NCI-H1417 treated with DMSO at 0.1 percent for 48 hours (cell line): ENCODE data around the gene HACD4.

Experiments
- DNase-seq: peaks from one replicate; lab custom pipeline; 2025; lab: John Stamatoyannopoulos, UW

Gene HACD4, protein sequence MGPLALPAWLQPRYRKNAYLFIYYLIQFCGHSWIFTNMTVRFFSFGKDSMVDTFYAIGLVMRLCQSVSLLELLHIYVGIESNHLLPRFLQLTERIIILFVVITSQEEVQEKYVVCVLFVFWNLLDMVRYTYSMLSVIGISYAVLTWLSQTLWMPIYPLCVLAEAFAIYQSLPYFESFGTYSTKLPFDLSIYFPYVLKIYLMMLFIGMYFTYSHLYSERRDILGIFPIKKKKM

DNA sequence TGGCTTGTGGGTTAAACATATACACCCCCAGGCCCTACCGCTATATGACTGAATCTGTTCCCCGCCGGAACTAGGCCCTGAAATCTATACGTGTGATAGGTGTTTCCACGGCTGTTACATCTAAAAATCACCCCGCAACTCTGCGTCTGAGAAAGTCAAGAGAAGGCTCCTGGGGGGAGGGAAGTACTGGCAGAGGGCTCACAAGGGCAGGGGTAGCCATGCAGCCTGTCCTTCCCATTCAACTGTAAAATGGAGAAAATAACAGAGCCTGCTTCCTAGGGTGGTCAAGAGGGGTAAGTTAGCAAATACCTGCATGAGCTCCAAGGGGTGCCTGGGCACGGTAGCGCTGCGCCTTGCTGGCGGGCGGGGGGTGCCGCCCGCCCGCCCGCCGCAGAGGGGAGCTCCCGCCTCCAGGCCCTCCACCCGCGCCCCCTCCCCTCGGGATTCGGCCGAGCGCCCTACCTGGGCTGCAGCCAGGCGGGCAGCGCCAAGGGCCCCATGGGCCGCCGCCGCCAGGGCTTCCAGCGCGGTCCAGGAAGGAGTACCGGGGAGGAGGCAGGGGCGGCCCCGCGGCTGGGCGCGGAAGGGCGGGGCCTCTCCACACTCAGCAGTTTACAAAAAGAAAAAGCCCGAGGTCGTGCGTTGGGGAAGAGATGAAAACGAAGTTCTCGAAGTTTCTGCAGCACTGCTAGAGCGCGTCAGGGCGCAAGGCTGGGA is at the start of gene HACD4:
TSS of gene HACD4 (minus strand) at position 550 of the 717 bp plus-strand sequence. CDS start at position 500, 50 bp downstream.
- no peak for DNase-seq

DNA sequence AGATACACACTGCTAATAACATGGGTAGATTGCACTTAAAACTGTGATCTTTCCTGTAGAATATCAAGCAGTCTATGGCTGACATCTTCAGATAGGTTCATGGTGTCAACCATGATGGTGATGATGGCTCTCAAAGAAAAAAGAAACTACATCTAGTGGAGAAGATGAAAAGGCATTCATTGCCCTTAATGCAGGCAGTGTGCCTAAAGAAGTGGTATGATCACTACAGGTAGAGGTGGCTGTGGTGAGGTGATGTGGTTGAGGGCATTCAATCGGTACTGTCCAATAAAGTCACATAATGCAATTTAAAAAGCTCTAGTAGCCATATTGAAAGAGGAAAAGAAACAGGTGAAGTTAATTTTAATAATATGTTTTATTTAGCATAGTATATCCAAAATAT is 49.4 kb upstream of the HACD4 start:
- DNase-seq, result no peak

DNA sequence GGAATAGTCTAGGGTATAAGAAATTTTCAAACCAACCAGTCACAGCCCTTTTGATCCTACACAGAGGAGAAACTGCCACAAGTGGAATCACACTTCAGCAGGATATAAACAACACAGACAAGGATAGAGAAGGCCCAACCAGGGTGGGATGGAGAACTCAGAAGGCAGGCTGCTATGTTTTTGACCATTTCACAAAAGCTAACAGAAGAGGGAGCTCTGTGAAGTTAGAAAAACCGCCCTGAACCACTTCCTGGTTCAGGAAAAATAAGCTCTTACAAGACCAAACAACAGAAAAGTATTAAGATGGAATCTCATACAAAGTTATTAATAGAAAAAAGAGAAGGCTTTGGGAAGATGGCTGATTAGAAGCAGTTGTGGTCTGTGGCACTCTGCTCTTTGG is 47.3 kb upstream of the HACD4 start:
- no peak for DNase-seq

DNA sequence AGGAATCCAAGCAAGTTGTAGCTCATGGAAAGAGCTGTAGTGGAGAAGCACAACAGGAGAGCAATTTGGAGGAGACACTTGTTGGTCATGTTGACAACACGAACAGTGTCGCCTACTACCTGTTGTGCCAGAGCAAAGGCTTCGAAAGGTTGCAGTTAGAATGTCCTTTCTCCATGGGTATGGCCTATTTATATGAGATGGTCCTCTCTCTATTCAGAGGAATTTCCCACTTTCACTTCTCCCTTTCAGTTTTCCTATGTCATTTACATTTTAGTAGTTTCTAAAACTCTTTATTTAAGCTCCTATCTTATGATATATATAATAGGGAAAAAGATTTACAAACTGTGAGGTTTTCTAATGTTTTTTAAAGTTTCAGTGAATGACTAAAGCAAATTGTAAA is 46.3 kb upstream of the HACD4 start, which contains the start of gene IFNB1:
TSS of gene IFNB1 (minus strand) at position 162 of the 400 bp plus-strand sequence. CDS start at position 89, 73 bp downstream.
- DNase-seq, result no peak

DNA sequence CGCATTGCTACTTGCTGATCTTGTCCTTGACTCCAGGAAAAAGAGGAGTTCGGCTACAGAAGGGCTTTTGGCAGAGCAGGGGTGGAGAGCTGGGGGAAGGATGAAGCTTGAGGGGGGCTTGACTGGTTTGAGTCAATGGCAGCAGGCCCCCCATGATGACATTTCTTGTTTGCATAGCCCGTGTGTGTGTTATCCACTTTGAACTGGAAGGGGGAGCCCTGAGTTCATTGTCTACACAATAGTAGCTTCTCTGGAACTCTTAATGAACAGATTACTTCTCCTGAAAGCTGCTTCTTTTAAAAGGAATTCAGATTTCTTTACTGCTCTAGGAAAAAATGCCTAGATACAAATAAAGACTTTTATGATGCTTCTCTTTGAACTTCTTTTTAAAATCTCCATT is 44.0 kb upstream of the HACD4 start:
- no peak for DNase-seq

DNA sequence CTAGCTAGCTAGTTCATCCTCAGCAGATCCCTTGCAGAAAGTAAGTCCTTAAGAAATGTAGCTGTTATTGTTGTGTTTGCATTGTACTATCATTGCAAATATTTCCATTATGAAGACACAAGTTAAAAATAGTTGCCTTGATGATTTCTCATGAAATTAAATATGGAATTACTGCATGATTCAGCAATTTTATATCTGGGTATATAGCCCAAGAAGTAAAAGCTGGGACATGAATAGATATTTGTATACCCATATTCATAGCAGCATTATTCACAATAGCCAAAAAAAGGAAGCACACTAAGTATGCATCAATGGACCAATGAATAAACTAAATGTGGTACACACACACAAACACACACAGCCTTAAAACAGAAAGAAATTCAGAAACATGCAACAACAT is 39.5 kb upstream of the HACD4 start:
- DNase-seq, result no peak

DNA sequence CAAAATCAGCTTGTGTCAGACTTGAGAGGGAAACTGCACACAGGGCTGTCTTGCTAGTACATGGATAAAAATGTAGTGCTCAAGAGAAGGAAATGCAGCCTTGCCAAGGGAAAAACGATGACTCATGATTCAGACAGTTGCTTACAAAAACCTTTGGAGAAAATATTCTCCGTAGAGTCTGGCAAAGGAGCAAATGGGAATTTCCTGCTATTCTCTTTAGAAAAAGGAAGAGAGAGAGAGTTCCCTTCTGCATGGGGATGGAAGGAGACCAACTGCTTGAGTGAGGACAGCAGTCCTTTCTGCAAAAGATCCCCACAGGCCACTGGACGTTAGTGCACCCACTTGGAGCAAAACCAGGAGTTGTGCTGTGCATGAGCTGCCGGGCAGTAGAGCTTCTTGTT is 38.7 kb upstream of the HACD4 start:
- DNase-seq, result no peak

DNA sequence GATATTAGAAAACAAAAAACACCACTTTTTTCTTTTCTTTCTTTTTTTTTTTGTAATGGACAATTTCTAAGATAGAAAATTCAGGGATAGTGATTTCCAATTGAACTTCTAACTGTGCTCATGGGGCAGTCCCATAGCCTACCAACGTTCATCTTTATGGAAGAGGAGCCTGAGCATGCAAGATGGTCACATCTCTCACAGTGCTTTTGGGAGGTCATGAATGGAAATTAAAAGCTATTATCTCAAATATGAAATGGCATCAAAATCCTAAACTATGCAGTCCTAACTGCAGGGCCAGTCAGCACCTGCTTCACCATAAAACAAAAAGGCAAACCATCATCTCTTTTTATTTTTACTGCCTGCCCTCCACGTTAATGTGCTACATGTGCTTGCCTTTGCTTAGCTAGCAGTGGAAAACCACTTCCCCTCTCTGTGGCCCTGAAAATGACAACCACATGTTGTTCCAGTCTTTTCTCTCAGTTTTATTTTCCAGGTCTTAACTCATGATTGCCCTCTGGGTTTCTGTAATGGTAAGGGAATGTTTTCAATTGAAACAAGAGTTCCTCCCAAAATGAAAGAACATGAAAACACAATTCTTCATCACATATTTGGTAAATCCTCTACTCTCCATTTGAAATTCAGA is 29.6 kb upstream of the HACD4 start:
- DNase-seq, result no peak

DNA sequence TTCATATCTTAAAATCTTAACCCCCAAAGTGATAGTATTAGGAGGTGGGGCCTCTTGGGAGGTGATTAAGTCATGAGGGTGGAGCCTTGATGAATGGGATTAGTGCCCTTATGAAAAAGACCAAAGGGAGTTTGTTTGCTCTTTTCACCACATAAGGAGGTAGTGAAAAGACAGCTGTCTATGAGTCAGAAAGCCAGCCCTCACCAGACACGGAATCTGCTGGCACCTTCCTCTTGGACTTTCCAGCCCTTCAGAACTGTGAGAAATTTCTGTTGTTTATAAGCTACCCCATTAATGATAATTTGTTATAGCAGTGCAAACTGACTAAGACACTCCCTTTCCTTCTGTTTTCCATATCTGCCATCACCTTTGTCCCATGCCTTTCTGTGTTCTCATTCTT is 25.5 kb upstream of the HACD4 start:
- no peak for DNase-seq

DNA sequence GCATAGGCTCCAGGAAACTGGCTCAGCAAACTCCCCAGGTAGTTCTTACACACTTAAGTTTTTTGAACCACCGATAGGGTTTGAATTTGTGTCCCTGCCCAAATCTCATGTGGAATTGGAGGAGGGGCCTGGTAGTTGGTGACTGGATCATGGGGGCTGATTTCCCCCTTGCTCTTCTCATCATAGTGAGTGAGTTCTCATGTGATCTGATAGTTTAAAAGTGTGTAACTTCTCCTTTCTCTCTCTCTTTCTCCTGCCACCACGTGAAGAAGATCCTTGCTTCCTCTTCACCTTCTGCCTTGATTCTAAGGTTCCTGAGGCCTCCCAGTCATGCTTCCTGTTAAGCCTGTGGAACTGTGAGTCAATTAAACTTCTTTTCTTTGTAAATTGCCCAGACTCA is 22.4 kb upstream of the HACD4 start:
- no peak for DNase-seq

DNA sequence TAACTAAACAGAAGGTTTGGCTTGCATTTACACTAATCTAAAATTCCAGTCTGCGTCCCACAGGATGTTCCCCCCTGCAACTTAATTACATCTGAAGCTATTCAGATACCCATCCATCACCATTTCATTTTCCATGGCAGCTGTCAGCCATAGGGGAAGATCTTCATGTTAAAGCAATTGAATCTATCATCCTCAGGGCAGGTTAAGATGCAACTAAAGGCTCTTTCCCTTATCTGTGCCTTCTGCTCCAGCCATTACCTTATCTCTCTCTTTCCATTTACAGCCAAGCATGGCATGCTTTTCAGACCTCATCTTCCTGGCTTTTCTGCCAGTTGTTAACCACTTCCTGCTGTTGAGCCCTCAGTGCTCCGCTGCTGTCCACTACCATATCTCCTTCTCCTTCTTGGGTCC is 15.8 kb upstream of the HACD4 start:
- no peak for DNase-seq

DNA sequence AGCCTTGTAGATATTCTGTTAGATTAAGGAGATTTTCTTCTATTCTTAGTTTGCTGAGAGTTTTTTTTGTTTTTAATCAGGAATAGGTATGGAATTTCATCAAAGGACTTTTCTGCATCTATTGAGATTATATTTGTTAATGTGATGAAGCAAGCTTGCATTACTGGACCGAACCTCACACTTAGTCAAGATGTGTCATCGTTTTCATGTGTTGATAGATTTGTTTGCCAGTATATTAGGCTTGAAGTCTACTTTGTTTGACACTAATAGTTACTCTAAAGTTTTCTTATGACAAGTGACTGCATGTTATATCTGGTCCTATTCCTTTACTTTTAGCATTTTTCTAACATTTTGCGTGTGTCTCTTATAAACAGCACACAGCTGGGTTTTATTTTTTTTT is 12.4 kb upstream of the HACD4 start:
- no peak for DNase-seq

DNA sequence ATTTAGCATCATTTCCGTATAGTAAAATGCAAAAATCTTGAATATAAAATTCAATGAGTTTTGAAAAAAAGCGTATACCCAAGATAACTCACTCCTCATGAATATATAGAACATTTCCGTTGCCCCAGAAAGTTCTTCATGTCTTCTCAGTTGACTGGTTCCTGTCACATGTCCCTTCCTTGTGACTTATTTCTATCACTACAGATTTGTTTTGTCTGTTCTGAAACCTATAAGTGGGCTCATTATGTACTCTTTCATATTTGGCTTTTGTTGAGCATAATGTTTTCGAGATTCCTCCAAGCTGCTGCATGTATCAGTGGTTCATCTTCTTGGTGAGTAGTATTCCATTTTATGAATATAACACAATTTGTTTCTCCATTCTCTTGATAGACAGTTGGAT is 11.0 kb upstream of the HACD4 start:
- DNase-seq, result no peak

DNA sequence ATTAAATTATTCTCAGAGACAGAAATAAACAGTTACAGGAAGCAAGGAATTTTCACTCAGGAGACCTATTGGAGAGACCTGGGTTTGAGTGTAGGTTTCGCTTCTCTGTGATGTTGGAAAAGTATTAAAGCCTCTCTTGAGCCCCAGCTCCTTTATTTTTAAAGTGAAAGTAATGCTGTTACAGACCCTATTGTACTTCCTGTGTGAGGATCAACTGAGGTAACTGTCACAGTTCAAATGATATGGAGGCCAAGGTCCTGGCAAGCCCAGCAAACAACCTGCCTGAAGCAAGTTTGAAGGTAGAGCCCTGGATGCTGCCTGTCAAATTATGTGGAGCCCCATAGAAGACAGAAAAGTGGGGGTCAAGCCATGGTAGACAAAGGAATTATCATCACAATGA is 7.9 kb upstream of the HACD4 start:
- no peak for DNase-seq

DNA sequence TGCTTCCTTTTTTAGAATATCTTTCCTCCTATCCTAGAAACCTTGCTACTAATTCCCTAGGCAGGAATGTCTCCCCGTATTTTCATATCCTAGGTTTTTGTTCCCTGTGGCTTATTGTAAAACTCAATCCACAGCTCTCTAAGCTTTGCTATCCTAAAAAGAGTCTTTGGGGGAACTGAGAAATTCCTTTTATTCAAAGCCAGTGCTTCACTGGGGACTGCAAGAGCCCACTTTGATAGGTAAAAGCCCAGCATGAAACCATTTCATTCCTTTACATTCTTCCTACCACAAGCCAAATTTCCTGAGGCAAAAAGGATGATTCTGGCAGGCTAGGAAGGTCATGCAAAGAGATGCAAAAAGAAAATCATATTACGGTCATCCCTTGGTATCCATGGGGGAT is 5.8 kb upstream of the HACD4 start:
- DNase-seq, result no peak

DNA sequence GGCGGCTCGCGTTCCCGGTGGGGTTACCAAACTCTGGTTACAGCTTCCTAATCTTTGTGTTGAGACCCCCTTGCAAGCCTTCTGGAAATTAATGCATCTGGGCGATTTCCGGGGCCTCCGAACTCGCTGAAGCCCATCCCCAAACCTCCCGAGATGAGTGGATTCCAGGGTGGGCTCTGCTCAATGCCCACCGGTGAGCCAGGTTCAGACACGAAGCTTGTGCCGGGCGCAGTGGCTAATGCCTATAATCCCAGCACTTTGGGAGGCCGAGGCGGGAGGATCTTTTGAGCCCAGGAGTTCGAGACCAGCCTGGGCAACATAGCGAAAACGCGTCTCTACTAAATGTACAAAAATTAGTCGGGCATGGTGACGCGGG is 356 bp upstream of the HACD4 start:
- no peak for DNase-seq

DNA sequence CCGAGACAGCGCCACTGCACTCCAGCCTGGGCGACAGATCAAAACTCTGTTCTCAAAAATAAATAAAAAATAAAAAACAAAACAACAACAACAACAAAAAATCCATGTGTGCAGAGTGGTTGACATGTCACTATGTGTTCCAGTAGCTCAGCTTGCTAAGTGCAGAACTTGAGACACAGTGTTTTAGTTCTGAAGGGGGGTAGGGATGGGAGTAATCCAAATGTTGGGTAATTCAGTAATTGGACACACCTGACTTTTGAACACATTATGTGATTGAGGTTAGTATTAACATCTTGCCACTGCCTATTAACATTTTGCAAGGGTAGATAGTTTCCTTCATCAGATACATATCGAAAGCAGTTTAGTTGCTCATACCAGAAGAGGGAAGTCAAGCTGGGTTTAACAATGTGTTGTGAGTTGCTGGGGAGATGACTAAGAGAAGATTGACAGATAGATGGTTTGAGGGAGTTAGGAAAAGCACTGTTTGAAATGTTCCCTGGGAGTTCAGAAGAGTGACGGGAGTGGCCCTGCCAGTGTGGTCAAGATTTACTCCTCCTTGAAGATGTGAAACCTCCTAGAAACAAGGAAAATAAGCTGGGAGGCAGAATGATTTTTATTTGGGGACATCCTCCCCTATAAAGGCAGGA is 928 bp downstream of the HACD4 start:
- DNase-seq, result no peak

DNA sequence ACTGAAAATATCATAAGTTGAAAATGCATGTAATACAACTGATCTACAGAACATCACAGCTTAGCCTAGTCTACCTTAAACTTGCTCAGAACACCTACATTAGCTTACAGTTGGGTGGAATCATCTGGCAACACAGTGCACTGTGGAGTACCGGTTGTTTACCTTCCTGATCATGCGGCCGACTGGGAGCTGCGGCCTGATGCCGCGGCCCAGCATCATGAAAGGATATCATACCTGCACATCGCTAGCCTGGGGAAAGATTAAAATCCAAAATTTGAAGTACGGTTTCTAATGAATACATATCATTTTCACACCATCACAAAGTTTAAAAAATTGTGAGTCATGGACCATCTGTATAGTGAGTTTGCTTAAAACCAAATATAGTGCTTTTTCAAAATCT is 1.8 kb downstream of the HACD4 start:
- DNase-seq, result no peak

DNA sequence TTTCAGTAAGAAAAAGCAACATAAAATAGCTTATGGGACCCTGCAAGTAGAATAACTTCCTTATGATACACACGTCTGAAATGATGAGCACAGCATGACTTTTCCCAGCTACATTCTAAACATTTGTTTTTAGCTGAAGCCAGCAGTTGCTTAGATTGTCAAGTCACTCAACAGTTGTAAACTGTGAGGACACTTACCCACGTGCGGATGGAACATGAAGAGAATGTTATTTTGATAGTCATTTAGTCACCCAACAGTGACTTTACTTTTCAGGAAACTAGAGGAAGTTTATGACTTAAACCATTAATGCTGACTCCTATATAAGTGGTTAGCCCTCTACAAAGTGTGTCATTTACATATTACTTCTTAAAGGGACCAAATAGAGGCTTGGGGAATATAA is 3.0 kb downstream of the HACD4 start:
- no peak for DNase-seq

DNA sequence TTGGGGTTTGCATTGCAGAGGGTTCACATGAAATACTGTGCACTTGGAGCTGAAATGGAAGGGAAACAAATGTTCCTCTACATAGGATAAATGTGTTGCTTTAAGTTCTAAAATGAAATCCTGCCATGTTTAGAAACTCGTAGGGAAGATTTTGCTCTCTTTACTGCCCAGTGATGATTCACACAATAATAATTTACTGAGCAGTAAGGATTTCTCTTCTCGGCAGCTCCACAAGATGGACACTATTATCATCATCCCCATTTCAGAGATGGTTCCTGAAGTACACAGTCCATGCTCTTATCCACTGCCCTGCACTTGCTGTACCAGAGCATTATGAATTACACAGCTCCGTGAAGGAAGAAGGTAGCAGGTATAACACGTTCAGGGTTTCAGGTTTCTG is 4.1 kb downstream of the HACD4 start:
- DNase-seq, result no peak

DNA sequence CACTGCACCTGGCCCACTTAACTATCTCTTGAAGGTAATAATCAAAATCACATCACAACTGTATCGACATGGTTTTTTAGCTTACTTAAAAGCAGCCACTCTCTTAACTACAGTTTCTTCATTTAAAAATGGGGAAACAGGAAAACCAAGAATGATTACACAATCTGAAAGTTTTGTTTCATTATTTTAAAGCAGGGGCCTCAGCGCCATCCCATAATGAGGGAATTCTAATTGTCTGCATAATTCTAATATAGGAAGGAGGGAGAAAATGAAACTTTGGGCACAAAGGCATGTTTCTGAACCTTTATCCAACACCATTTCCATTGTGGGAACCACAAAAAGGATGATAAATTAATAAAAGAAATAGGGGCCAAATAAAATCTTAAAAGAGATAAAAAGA is 7.6 kb downstream of the HACD4 start:
- no peak for DNase-seq

DNA sequence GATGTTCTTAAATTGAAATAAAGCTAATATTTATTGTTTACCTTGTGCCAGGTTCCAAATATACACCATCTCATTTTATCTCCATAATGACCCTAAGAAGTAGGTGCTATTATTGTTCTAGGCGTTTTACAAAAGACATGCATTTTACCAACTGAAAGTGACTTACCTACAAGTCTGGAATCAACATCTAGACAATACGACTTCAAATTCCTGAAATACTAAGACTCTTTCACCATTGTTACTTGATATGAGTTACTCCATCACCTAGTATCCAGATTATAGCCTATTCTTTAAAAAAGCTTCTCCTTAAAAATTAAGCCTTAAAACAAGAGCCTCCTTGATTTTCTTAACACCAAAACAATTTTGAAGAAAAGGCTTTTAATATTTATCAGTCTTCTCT is 13.3 kb downstream of the HACD4 start:
- DNase-seq, result no peak
